CD4-positive, alpha-beta memory T cell (primary cell): ENCODE results near the gene TMEM92. TPM values are rescaled to one million over a fixed set of nuclear protein-coding genes. Genes with fewer than 3 reads are reported as not detected.

Experiments
- CTCF ChIA-PET: fragments of 350-600 bp; sonication (Branson Sonifier 250); formaldehyde crosslinking; loops from one replicate; lab custom pipeline; 2021; ENCODE audit warnings: inconsistent platforms; ENCODE audit not compliant: partially characterized antibody; lab: Charles Lee
- POLR2A ChIA-PET: fragments of 350-600 bp; sonication (Branson Sonifier 250); formaldehyde crosslinking; loops from one replicate; lab custom pipeline; 2021; ENCODE audit not compliant: partially characterized antibody; lab: Charles Lee
- DNase-seq, 5 donors: peaks; one replicate each; pipeline versions ENCODE4 v3.0.0 to v3.0.0-alpha.2; 2020 to 2022; ENCODE audit warnings: mixed read lengths in 1 of 5
- H3K27ac ChIP-seq: one replicate; pipeline ENCODE4 v1.7.0; 2013; ENCODE audit warnings: low read depth, low read length
- H3K27me3 ChIP-seq: 2 replicates; pipeline ENCODE4 v1.7.0; 2013; ENCODE audit warnings: mild to moderate bottlenecking, low read length, moderate library complexity; ENCODE audit not compliant: insufficient read depth
- H3K36me3 ChIP-seq: 2 replicates; pipeline ENCODE4 v1.7.0; 2013; ENCODE audit warnings: mild to moderate bottlenecking, low read length, moderate library complexity; ENCODE audit not compliant: insufficient read depth
- H3K4me1 ChIP-seq: 2 replicates; pipeline ENCODE4 v1.7.0; 2013; ENCODE audit warnings: mild to moderate bottlenecking, low read length, moderate library complexity; ENCODE audit not compliant: insufficient read depth
- H3K4me3 ChIP-seq, 2 donors: one replicate each; pipeline ENCODE4 v1.7.0; 2013; ENCODE audit warnings: low read length in 2 of 2, mild to moderate bottlenecking in 1 of 2
- H3K9me3 ChIP-seq, 2 donors: one replicate each; pipeline ENCODE4 v1.7.0; 2013; ENCODE audit warnings: low read length in 2 of 2, control low read depth in 1 of 2; ENCODE audit not compliant: control insufficient read depth in 1 of 2
- H3K27ac Mint-ChIP-seq, 7 donors: one replicate each; pipeline ENCODE4 v1.8.0; 2020 to 2021; ENCODE audit warnings: mixed read lengths in 7 of 7, mild to moderate bottlenecking in 6 of 7, inconsistent platforms in 3 of 7, moderate library complexity in 3 of 7
- H3K27me3 Mint-ChIP-seq, 2 donors: one replicate each; pipeline ENCODE4 v1.8.0; 2020 to 2021; ENCODE audit warnings: mixed read lengths in 2 of 2
- H3K36me3 Mint-ChIP-seq, 2 donors: one replicate each; pipeline ENCODE4 v1.8.0; 2020 to 2021; ENCODE audit warnings: mixed read lengths in 2 of 2, inconsistent platforms in 1 of 2, mild to moderate bottlenecking in 1 of 2
- H3K4me1 Mint-ChIP-seq, 4 donors: one replicate each; pipeline ENCODE4 v1.8.0; 2020 to 2021; ENCODE audit warnings: mixed read lengths in 4 of 4, mild to moderate bottlenecking in 1 of 4
- H3K4me3 Mint-ChIP-seq, 8 donors: one replicate each; pipeline ENCODE4 v1.8.0; 2020 to 2021; ENCODE audit warnings: mixed read lengths in 8 of 8, mild to moderate bottlenecking in 7 of 8, moderate library complexity in 6 of 8, inconsistent platforms in 3 of 8
- H3K9me3 Mint-ChIP-seq, 8 donors: one replicate each; pipeline ENCODE4 v1.8.0; 2020 to 2021; ENCODE audit warnings: mixed read lengths in 8 of 8, mild to moderate bottlenecking in 5 of 8, inconsistent platforms in 3 of 8, moderate library complexity in 1 of 8
- intact Hi-C: fragments of 100-400 bp; cut with micrococcal nuclease; formaldehyde crosslinking; loops from one replicate; pipeline ENCODE4 v1.15.1; 2023
- polyA plus RNA-seq, 2 donors: library from polyadenylated mRNA; unstranded; fragments of 300-500 nt; fragmentation: Illumina TruSeq; gene quantifications; one replicate each; pipeline ENCODE4 v1.2.3, GENCODE V29; 2021
- total RNA-seq, 2 experiments: library from RNA; stranded (reverse); gene quantifications; one replicate each; pipeline ENCODE4 v1.2.3, GENCODE V29; 2021

The TMEM92 gene
- total and polyA plus RNA-seq, 4 experiments from 2014 or later: not detected

- H3K27me3 ChIP-seq: peaks cover 4% of the 10 kb centered on the region
- H3K27ac Mint-ChIP-seq: peak overlapping the region in 1 of 7 donors; percentile 12
Observed at GRCh38 chr17:50273654-50274040, 619 bp upstream of the TMEM92 start.

GRCh38 chr17:50274897-50275221 lies 593 bp downstream of the TMEM92 start:
- Mint-ChIP-seq H3K4me3 (no peak overlapping the region), H3K4me1 (peaks cover 5 to 7% (median 7%) of the 10 kb centered on the region in 4 donors), H3K9me3 (peaks cover 0 to 1% (median 0%) of the 10 kb centered on the region in 8 donors), H3K36me3 (no peaks in the 10 kb centered on the region), H3K27me3 (peaks cover 20 to 34% of the 10 kb centered on the region in 2 donors), H3K27ac (peak overlapping the region in 1 of 7 donors; percentile 41)
- no peaks in the 10 kb centered on the region for H3K36me3 ChIP-seq
- H3K9me3 ChIP-seq: no peaks in the 10 kb centered on the region
- intact Hi-C loops: no loop called here
- no peak for DNase-seq
- peaks cover 4% of the 10 kb centered on the region for H3K27me3 ChIP-seq
- no peak overlapping the region for H3K4me3 ChIP-seq
- ChIA-PET POLR2A (no interaction called here), CTCF (interaction anchor here (0.6 to 11.2 kb wide), 6 partner anchors 9 to 181 kb away, joined by 3 to 90 read pairs (median 4); partner anchors contain the start of gene COL1A1)
- H3K4me1 ChIP-seq: peaks cover 4% of the 10 kb centered on the region
- H3K27ac ChIP-seq: no peak overlapping the region

More at GRCh38 chr17:50273654-50274040, 619 bp upstream of the TMEM92 start:
- Histone ChIP-seq H3K27ac (no peak overlapping the region), H3K9me3 (no peaks in the 10 kb centered on the region), H3K36me3 (no peaks in the 10 kb centered on the region), H3K4me1 (peaks cover 4% of the 10 kb centered on the region), H3K4me3 (no peak overlapping the region)
- DNase-seq: no peak
- Mint-ChIP-seq H3K36me3 (no peaks in the 10 kb centered on the region), H3K4me1 (peaks cover 5 to 7% (median 7%) of the 10 kb centered on the region in 4 donors), H3K9me3 (peaks cover 0 to 1% (median 0%) of the 10 kb centered on the region in 8 donors), H3K27me3 (peaks cover 17 to 34% of the 10 kb centered on the region in 2 donors), H3K4me3 (no peak overlapping the region)
- ChIA-PET POLR2A (no interaction called here), CTCF (interaction anchor here (1.1 to 11.2 kb wide), 7 partner anchors 8 to 156 kb away, joined by 3 to 90 read pairs (median 4); partner anchors contain the start of gene COL1A1)
- intact Hi-C loops: loop anchor here (1.0 kb wide), 3 partner anchors 24 to 179 kb away; no protein-coding TSS in a partner anchor

- Mint-ChIP-seq H3K27ac (peak overlapping the region in 1 of 7 donors; percentile 35), H3K36me3 (no peaks in the 10 kb centered on the region), H3K4me3 (peak overlapping the region in 1 of 8 donors; percentile 43), H3K4me1 (peaks cover 5 to 7% (median 7%) of the 10 kb centered on the region in 4 donors), H3K27me3 (peaks cover 20 to 34% of the 10 kb centered on the region in 2 donors), H3K9me3 (peaks cover 0 to 1% (median 0%) of the 10 kb centered on the region in 8 donors)
- no peak for DNase-seq
- ChIA-PET POLR2A (no interaction called here), CTCF (interaction anchor here (0.6 to 11.2 kb wide), 7 partner anchors 10 to 182 kb away, joined by 3 to 90 read pairs (median 4); partner anchors contain the start of gene COL1A1)
- H3K4me3 ChIP-seq: no peak overlapping the region
- no peaks in the 10 kb centered on the region for H3K9me3 ChIP-seq
- H3K36me3 ChIP-seq: no peaks in the 10 kb centered on the region
- intact Hi-C loops: no loop called here
- H3K4me1 ChIP-seq: peaks cover 4% of the 10 kb centered on the region
- peaks cover 4% of the 10 kb centered on the region for H3K27me3 ChIP-seq
- no peak overlapping the region for H3K27ac ChIP-seq
Observed at GRCh38 chr17:50275279-50275678, 1.0 kb downstream of the TMEM92 start.

- H3K36me3 ChIP-seq: no peaks in the 10 kb centered on the region
- Mint-ChIP-seq H3K27me3 (peaks cover 24 to 44% of the 10 kb centered on the region in 2 donors), H3K4me1 (peaks cover 5 to 7% (median 7%) of the 10 kb centered on the region in 4 donors), H3K27ac (no peak overlapping the region), H3K36me3 (no peaks in the 10 kb centered on the region), H3K4me3 (no peak overlapping the region), H3K9me3 (peaks cover 0 to 1% (median 0%) of the 10 kb centered on the region in 8 donors)
- H3K27ac ChIP-seq: no peak overlapping the region
- ChIA-PET POLR2A (no interaction called here), CTCF (interaction anchor here (1.1 to 11.2 kb wide), 3 partner anchors 10 to 183 kb away, joined by 3 to 90 read pairs (median 6); partner anchors contain the start of gene COL1A1)
- intact Hi-C loops: no loop called here
- no peaks in the 10 kb centered on the region for H3K9me3 ChIP-seq
- no peak overlapping the region for H3K4me3 ChIP-seq
- H3K4me1 ChIP-seq: peaks cover 4% of the 10 kb centered on the region
- H3K27me3 ChIP-seq: peaks cover 4% of the 10 kb centered on the region
- DNase-seq: no peak
Observed at GRCh38 chr17:50276588-50277356, 2.5 kb downstream of the TMEM92 start.

GRCh38 chr17:50277357-50277754 lies 3.1 kb downstream of the TMEM92 start:
- Mint-ChIP-seq H3K36me3 (no peaks in the 10 kb centered on the region), H3K9me3 (peaks cover 0 to 1% (median 0%) of the 10 kb centered on the region in 8 donors), H3K27ac (no peak overlapping the region), H3K4me1 (peaks cover 5 to 7% (median 6%) of the 10 kb centered on the region in 4 donors), H3K4me3 (no peak overlapping the region), H3K27me3 (peaks cover 27 to 48% of the 10 kb centered on the region in 2 donors)
- Histone ChIP-seq H3K36me3 (no peaks in the 10 kb centered on the region), H3K9me3 (no peaks in the 10 kb centered on the region), H3K27me3 (peaks cover 4% of the 10 kb centered on the region), H3K4me1 (peaks cover 4% of the 10 kb centered on the region), H3K4me3 (no peak overlapping the region), H3K27ac (no peak overlapping the region)
- CTCF ChIA-PET: interaction anchor here (1.1 to 11.2 kb wide), 2 partner anchors 10 to 75 kb away, joined by 6 to 90 read pairs; partner anchors contain the start of gene COL1A1
- POLR2A ChIA-PET: no interaction called here
- no peak for DNase-seq
- intact Hi-C loops: no loop called here

- Histone ChIP-seq H3K4me1 (no peaks in the 10 kb centered on the region), H3K4me3 (no peak overlapping the region), H3K36me3 (no peaks in the 10 kb centered on the region), H3K27me3 (peaks cover under 1% of the 10 kb centered on the region), H3K9me3 (no peaks in the 10 kb centered on the region), H3K27ac (no peak overlapping the region)
- H3K4me1 Mint-ChIP-seq: peaks cover 0 to 4% (median 2%) of the 10 kb centered on the region in 4 donors
- no peaks in the 10 kb centered on the region for H3K9me3 Mint-ChIP-seq
- H3K36me3 Mint-ChIP-seq: no peaks in the 10 kb centered on the region
- DNase-seq: no peak
- no peak overlapping the region for H3K4me3 Mint-ChIP-seq
- POLR2A ChIA-PET: no interaction called here
- no peak overlapping the region for H3K27ac Mint-ChIP-seq
- H3K27me3 Mint-ChIP-seq: peaks cover 25 to 52% of the 10 kb centered on the region in 2 donors
- CTCF ChIA-PET: no interaction called here
- intact Hi-C loops: no loop called here
Observed at GRCh38 chr17:50278526-50279180, 4.4 kb downstream of the TMEM92 start.

GRCh38 chr17:50279181-50279526 lies 4.9 kb downstream of the TMEM92 start:
- H3K27me3 Mint-ChIP-seq: peaks cover 25 to 56% of the 10 kb centered on the region in 2 donors
- Histone ChIP-seq H3K27ac (no peak overlapping the region), H3K27me3 (no peaks in the 10 kb centered on the region), H3K4me3 (no peak overlapping the region), H3K9me3 (no peaks in the 10 kb centered on the region), H3K4me1 (no peaks in the 10 kb centered on the region), H3K36me3 (no peaks in the 10 kb centered on the region)
- no peak for DNase-seq
- peaks cover 0 to 4% (median 2%) of the 10 kb centered on the region in 4 donors for H3K4me1 Mint-ChIP-seq
- H3K27ac Mint-ChIP-seq: no peak overlapping the region
- ChIA-PET CTCF (no interaction called here), POLR2A (no interaction called here)
- H3K36me3 Mint-ChIP-seq: no peaks in the 10 kb centered on the region
- H3K9me3 Mint-ChIP-seq: no peaks in the 10 kb centered on the region
- intact Hi-C loops: no loop called here
- no peak overlapping the region for H3K4me3 Mint-ChIP-seq
